Stimulated activated CD4-positive, alpha-beta T cell treated with anti-CD3 and anti-CD28 coated beads, Interleukin-2, amount 100 ng/mL, for 24 hours (primary cell): ENCODE measurements around the gene ELMOD1.
"Not testable (repeated sequence)": the region's sequence is repeated elsewhere in the genome, so short reads cannot be mapped to it uniquely, and the experiment has no call there.

Experiments used
- DNase-seq, 2 donors: peaks; one replicate each; pipeline ENCODE4 v3.0.0-alpha.2; 2020

The ELMOD1 gene

DNA sequence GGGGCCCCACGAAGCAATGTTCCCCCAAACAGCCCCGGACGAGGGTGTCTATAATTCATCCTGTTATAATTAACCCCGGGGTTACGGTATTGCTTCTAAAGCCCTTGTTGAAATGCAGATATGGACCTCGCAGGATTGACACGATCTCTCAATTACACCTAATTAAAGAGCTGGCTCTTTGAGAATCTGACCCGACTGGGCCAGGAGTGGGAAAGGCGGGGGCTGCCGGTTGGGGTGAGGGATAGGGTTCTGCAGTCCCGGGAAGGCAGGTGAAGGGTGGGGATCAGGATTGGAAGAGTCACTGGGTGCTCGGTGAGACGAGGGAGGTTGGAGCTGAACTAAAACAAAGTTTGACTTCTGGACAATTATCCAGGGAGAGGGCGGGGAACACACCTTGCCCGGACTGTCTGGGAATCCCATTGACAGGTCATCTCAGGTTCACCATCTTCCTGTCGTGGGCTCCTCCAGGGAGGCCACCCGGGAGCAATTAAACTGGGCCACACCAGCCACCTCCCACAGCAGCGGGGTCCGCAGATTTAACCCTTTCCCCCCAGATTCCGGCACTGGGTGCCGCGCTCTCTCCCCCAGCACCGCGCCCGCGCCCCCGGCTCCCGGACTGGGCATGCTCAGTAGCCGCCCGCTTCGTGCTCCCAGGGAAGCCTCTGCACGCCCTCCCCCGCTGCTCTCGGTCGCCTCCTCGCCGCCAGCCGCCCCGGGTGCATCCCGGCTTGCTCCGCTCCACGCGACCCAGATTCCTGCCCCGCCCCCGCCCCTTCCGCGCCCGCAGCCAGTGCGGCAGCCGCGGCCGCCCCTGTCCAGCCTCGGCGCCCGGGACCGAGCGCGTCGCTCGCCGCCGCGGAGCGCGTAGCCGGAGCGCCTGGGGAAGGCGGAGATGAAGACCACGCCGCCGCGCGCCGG, at the start of gene ELMOD1:
Gene ELMOD1, plus strand, starts transcription at position 688 of the 918 bp plus-strand sequence. CDS start 27,043 bp downstream, outside the sequence.
- peak; percentile 28 to 60 for DNase-seq

DNA sequence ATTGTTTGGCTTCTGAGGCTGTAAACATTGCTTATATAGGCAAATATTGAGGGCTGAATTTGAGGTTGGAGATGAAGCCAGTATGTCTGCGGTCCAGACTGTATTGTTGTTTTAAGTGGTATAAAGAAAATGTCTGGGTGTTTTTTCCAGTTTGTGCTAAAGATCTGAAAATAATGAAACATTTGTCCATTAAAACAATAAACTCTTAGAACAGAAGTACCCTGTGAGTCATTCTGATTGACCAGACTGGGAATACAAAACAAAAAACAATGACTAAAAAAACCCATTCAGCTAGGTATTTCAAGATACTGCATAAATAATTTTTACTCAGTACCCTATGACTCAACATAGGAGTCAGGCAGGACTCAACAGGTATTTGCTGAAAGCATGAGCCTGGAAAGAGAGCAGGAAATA, 45.8 kb upstream of the ELMOD1 start:
- no peak for DNase-seq

DNA sequence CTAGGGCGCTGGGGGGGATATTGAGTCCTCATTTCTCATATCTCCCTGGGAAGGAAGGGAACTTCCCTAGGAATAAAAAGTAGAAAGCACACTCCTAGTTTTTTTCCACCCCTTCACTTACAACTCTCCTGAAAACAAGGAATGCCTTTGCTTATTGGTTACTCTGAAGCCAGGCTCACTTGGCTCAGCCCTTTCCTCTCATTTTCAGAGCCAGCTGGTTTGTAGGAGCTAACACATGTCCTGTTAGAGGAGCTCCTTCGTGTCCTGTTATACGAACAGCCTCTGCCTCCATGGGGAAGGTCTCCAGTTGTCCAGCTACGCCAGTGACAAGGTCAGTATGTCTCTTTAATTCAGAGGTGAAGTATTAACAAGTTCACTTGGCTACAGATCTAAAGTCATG, 43.0 kb upstream of the ELMOD1 start:
- no peak for DNase-seq

DNA sequence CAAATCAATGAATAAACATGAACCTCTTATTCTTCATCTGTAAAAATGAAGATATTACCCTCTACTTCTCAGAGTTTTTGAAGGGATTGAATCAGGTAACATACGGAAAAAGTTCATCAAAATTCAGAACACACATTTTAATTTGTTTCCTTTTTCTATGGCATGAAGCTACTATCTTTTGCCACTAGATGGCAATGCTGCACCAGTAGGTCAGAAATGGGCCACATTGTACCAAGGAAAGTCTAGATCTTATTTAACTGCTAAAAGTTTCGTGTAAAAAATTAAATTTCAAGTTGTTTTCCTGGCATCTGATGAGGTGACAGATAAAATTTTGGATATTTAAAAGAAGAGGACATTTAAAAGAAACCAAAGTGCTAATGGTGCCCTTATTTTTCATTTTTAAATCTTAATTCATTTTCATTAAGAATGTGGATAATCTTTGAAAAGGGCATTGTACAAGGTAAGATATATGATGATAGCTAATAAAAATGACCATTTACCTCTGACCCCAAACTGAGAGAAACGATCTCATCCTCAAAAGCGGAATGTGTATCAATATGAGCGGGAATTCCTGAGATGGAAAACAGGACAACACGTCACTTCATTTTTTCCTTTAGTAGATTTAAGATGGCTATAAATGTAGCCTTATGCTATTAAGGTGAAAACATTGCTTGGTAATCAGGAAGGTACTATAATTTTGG, 41.5 kb upstream of the ELMOD1 start:
- DNase-seq: peak in 1 of 2 donors; percentile 35

DNA sequence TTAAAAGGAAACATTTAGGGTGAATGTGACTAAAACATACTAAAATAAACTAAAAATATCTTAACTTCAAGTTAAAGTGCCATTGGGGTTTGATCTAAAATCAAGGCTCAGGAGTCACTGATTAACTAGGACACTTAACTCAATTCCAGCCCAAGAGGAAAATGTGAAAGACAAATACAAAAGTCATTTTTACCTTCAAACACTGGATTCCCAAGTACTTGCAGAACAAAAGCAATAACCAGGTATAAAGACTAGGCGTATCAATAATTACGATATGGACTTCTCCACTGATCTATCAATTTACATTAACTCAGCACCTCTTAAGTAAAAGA, 41.0 kb upstream of the ELMOD1 start:
- DNase-seq: no peak

DNA sequence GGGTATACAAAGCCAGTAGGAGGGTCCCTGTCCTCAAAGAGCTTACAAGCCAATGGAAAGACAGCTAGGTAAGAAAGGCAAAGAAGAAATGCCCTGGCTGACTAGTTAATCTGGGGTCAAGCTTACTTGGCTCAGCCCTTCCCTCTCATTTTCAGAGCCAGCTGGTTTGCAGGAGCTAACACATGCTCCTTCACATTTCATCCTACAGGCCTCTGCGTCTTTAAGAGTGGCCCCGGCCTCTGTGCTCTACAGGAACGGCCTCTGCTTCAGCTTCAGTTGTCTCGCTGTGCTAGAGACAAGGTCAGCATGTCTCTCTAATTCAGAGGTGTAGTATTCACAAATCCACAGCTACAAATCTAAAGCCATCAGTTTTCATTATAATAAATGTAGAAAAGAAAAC, 40.6 kb upstream of the ELMOD1 start:
- no peak for DNase-seq

DNA sequence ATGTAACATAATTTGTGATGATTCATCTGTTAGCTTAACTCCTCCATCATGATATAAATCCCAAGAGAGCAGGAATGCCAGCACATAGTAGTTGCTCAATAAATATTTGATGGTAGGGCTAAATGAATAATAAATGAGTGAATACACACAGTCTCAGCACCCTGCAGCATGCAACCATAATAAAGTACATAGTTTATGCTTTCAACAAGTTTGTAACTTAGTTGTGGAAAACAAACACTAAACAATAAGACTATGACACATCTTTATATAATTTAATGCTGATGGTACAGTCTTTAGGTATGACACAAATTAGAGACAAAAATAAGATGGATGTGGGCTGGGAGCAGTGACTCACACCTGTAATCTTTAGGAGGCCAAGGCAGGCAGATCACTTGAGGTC, 29.3 kb upstream of the ELMOD1 start:
- DNase-seq: no peak

DNA sequence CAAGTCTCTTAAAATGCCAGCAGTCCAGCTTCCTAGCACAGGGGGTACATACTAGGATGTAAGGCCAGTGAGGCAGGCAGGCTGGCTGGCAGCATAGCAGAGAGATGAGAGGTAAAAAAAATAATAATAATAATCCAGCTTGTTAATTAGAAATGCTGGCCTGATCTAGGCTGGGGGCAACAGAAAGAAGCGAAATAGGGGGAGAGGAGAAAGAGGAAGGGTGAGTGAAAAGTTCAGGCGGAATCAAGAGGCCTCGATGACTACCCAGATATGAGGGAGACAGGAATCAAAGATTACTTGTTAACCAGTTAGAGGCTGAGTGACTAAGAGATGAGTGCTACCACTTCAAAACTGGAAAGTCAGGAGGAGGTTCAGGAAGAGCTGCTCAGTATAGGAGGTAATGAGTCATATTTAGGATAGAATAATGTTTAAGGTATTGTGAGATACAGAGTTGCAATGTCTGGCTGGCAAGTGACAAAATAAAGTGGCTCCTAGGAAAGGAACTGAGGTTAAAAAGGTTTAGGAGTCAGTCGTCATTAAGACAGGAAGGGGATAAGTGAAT, 28.2 kb upstream of the ELMOD1 start:
- no peak for DNase-seq

DNA sequence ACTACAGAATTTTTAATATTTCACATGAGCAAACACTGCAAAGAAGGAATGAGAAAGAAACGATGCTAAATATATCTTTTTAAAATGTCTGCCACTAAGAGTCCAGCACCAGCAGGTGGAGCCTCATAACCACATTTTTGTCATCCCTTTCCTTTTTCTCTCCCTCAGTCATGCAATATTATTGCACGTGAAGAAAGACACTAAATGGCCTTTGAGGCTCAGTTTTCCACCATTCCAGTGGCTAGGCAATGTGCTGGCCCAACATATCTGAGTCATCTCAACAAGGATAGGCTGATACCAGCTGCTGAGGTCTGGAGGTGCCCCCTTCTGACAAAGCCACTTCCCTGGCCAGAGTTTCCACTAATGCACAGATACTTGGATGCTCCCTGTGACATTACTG, 27.2 kb upstream of the ELMOD1 start:
- DNase-seq: peak in 1 of 2 donors; percentile 32

DNA sequence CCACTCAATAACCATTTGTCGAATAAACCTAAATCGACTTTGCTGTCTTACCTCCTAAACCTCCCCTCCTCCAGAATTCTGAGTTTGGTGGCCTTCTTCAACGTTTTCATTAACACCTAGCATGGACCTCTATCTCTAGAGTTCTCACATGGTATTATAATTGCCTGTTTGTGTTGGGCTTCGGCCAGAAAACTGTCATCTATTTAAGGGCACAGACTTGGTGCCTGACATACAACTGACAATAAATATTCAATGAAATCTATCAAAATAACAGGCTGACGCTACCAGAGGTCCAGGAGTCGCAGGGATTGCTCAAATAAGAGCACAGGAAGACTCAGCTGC, 26.1 kb upstream of the ELMOD1 start:
- DNase-seq: no peak

DNA sequence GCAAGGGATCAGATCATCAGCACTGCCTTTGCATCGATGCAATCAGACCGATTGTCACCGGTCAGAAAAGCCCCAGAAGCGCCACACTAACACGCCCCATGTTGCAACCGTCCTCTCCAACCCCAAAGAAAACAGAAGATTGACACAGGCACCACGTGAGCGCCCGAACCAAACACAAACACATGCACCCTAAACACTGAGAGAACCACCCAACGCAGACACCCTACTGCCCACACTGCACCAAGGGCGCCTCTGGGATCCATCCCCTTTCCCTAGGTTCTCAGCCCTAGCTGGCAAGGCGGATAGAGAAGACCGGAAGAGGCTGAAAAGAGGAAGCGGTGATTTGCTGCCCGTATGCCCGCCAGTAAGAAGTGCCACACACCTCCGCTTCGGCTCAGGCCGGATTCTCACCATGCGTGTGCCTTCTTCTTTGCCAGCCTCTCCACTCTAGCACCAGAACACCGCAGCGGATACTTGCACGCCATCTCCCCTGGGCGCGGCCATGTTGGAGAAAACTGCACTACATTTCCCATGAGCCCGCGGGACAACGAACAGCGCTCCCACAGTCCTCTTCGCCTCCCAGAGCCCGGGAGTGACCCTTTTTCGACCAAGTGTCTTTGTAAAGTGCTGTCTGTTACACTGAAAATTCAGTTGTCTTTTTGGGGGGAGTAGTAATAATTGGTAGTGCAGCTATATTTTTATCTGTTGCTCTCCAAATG, 25.6 kb upstream of the ELMOD1 start, which contains the start of gene ALKBH8:
Gene ALKBH8, minus strand, starts transcription at position 517 of the 719 bp plus-strand sequence. CDS start 4,842 bp downstream, outside the sequence.
- peak; percentile 80 to 81 for DNase-seq

DNA sequence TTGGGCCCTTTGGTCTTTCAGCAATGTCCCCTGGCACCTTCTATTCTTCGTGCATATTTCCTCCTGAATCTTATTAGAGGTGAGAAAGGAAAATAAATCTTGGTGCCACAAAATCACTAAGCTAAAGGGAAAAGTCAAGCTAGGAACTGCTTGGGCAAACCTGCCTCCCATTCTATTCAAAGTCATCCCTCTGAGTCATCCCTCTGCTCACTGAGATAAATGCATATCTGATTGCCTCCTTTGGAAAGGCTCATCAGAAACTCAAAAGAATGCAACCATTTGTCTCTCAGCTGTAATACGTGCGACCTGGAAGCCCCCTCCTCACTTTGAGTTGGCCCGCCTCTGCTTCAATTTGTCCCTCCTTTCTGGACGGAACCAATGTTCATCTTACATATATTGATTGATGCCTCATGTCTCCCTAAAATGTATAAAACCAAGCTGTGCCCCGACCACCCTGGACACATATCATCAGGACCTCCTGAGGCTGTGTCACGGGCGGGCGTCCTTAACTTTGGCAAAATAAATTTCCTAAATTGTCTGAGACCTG, 24.9 kb upstream of the ELMOD1 start:
- not testable (repeated sequence) for DNase-seq

DNA sequence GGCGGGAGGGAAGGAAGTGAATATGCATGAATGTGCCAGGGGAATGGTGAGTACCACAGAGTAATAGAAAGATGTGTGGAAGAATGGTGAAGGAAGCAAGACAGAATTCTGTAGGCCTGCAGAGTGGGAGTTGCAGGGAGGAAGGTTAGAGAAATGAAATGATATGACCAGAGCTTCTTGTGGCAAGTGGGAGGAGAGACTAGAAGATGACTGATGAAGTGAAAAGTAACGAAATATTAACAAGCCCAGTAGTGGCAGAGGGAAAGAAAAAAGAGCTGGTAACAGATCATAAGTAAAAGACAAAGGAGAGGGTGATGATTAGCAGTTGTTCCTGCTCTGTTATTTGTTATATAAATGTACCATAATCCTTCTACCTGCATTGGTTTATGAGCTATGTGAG, 24.4 kb upstream of the ELMOD1 start:
- DNase-seq: no peak

DNA sequence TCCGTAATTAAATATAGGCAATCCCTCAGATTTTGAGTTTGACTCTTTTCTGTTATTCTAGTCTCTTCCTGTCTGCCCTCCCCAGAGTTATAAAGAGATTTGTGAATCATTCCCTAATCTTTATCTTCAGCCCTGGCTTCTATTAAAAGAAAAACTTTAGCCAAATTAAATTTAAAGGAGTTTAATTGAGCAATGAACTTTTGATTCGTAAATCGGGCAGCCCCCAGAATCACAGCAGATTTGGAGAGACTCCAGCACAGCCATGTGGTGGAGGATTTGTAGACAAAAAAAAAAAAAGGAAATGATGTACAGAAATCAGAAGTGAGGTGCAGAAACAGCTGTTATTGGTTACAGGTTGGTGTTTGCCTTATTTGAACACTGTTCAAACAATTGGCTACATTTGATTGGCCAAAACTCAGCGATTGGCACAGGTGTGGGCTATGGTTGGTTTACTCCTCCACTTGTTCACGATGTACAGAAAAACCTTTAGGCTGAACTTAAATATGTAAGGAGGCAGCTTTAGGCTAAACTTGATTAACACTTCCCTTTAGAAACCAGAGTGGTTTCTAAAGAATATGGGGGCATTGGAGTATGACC, 23.1 kb upstream of the ELMOD1 start:
- no peak for DNase-seq

DNA sequence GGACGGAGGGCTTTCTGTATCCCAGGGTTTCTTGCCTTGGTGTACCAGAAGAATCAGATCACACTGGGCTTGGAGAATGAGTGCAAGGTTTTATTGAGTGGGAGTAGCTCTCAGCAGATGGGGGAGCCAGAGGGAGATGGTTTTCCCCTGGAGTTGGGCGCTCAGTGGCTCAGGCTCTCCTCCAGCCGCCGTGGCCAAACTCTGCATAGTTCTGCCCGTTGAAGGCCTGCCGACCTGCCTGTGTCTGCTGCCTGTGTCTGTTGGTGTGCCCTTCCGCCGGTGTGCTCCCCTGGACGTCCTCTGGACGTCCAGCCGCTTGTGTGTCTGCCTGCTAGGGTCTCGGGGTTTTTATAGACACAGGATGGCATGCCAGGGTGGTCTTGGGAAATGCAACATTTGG, 20.9 kb upstream of the ELMOD1 start:
- DNase-seq: no peak

DNA sequence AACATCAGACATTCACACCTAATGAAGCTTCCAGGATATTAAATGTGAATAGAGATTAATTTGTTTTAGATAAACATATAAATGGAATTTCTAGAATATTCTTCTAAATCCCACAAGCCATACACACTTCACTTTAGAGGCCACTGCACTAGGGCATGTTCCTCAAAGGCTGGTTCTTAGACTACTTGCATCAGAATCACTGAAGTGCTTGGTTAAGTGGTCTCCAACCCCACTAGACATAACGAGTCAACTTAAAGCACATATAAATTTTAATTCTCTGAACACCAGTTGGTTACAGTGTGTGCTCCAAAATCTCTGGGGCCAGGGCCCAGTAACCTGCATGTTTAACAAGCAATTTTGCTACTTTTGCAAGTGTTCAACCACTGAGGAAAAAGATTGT, 17.5 kb upstream of the ELMOD1 start:
- DNase-seq: no peak

DNA sequence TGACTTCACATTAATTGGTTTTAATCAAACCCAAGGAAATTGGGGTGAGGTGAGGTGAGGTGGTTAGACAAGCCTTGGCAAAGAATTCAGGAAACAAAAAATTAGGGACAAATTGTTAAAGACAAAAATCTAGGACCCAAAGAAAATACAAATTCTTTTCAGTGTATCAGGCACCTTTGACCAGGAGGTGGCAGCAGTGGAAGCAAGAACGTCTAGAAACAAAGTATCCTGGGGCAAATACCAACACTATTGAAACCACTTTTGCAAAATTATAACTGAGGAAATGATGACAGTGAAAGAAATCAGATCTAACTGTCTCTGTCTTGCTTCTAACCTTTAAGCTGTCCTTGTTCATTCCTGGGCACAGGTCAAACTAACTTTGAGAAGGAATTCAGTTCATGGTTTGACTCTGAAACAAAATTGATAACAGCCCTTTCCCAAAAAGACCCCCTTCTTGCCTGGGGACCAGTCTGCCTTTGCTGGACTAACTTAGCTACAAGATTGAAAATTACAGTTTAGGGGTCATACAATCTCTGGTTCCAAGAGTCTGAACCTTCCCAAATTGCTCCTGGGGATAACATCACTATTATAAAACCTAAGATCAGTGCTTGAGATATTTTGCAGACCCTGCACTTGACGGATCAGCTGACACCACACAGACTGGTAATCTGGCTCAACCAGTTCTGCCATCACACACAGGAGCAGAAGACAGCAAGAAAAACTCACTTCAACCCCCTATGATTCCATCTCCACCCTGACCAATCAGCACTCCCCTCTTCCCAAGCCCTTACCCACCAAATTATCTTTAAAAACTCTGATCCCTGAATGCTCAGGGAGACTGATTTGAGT, 14.2 kb upstream of the ELMOD1 start:
- peak; percentile 63 to 70 for DNase-seq

DNA sequence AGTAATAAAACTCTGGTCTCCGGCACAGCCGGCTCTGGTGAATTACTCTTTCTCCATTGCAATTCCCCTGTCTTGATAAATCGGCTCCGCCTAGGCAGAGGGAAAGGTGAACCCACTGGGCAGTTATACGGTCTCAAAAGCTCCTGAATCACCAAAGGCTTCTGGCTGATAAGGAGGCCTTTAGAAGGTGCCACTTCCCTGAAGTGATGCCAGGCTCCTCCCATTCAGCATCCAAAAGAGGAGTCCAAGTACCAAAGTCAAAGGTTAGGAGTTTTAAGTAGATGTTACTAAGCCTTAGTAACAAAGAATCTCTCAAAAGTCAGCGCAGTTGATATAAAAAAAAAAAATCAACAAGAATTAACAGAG, 13.6 kb upstream of the ELMOD1 start:
- no peak for DNase-seq

DNA sequence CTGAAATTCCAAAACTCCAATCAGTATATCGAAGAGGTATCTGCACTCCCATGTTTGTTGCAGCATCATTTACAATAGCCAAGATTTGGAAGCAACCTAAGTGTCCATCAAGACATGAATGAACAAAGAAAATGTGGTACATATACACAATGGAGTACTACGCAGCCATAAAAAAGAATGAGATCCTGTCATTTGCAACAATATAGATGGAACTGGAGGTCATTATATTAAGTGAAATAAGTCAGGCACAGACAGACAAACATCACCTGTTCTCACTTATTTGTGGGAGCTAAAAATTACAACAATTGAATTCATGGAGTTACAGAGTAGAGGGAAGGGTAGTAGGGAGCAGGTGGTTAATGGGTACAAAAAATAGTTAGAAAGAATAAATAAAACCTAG, 11.8 kb upstream of the ELMOD1 start:
- DNase-seq: not testable (repeated sequence)

DNA sequence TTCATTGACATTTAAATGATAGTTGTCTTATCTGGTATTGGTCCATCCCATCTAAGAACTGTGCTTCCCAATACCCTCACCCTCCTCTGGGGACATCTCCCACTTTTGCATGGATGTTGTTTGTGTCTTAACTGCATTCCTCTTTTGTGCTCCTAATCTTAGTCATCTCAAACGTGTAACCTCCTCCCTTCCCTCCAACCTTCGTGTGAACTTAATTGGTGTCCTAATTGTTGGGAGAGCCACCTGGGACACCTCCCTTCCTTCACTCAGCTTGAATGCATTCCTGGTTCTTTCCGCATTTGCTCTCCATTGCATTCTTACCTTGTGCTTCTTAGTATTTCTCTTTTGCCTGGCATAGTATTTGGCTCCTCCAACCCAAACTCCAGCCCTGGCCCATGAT, 9.8 kb upstream of the ELMOD1 start:
- no peak for DNase-seq

DNA sequence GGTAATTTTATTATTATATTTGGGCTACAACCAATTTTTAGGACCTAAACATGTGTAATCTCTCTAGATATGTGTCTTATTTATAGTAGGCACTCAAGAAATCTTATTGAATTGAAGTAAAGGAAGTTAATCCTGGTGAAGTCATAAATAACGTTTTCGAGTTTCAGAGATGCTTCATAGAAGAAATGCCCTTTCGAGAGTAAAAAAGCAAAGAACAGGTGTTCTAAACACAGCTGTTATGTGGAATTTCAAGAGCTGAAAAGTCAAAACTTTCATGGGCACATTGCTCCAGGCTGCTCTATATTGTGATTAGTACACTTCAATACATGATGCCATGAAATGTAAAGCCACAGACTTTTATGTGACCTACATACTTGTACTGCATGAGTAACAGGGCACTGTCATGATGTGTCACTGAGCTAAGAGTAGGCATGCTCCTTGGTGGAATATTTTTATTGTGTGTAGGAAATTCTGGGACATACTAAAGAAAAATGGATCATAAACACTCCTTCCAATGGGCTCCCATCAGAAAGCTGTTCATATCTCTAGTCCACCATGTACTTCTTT, 7.2 kb upstream of the ELMOD1 start:
- DNase-seq: no peak
